Sigmoid colon (tissue), 4 donors: ENCODE data around the gene SCUBE1.

Experiments
- CTCF ChIP-seq, 4 experiments: fragments of 450-650 bp in 3 of 4; fragments of 200-600 bp in 1 of 4; IDR thresholded peaks; one replicate each; pipeline ENCODE4 v1.5.1; 2016 to 2019; ENCODE audit warnings: antibody characterized with exemption in 4 of 4, mild to moderate bottlenecking in 3 of 4, moderate library complexity in 2 of 4
- EP300 ChIP-seq, 4 donors: sonication (generic); formaldehyde crosslinking; IDR thresholded peaks; one replicate each; pipeline ENCODE4 v1.6.1; 2017; ENCODE audit warnings: antibody characterized with exemption in 4 of 4
- POLR2A ChIP-seq, 2 donors: fragments of 450-650 bp; IDR thresholded peaks; one replicate each; pipeline ENCODE4 v1.6.1; 2016; ENCODE audit warnings: antibody characterized with exemption in 2 of 2, mild to moderate bottlenecking in 2 of 2, moderate library complexity in 2 of 2

DNA sequence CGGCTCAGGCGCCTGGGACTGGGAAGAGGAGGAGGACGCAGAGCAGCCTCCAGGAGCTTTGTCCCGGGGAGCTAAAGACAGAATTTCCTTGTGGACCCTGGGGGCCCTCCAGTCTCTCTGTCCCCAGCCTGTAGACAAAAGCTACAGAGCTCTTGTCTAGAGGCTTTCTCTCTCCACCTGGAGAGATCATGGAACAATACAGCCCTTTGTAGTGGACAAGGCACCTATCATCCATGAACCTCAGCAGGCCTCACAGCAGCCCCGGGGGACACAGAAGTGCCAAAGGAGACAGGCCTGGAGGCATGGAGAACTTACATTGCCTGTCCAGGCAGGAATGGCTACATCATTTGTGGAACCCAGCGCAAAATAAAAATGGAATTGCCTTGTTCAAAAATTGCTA lies 100.5 kb downstream of the SCUBE1 start:
- TF ChIP-seq CTCF (IDR thresholded peaks at IDR 0.05): no peak
- TF ChIP-seq EP300 (IDR thresholded peaks at IDR 0.05): no peak
- no peak for TF ChIP-seq POLR2A (IDR thresholded peaks at IDR 0.05)
